ENCODE data around the gene PBX1. TPM values are rescaled to one million over a fixed set of nuclear protein-coding genes. Genes with fewer than 3 reads are reported as not detected.

Gene PBX1
- total RNA-seq, 2 donors from 2014 or later: 59.9 to 79.2 TPM

DNA sequence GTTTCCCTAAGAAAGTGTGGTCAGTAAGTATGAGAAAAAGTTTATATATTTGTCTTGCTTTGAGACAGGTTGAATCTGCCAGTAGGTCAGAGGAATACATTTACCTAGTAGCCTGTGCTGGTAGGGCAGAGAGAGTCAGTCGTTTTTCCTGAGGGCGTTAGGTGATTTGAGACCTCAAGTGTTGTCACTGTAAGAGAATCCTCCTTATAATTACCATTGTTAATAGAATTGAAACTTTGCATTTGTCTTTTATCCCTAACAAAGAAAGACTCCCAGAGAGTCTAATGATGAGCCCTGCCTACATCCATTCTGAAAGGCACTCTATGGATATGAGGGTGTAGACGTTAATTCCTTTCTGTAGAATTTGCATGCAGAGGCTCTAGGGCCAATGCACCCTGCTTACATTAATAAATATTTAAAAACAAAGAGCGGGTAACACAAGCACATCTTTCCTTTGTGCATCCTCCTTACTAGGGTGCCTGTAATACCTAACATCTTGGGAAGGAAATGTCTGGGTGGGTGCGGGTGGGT lies 16.4 kb downstream of the PBX1 start:
- Mint-ChIP-seq H3K27me3 (ENCODE audit: insufficient read depth) (no peaks in the 10 kb centered on the region), H3K9me3 (peaks cover 6% of the 10 kb centered on the region), H3K27ac (no peak overlapping the region), H3K36me3 (ENCODE audit: low read depth) (peaks cover 35% of the 10 kb centered on the region), H3K4me3 (peak overlapping the region; percentile 50), H3K4me1 (peaks cover 47% of the 10 kb centered on the region)
- H3K27me3 ChIP-seq (ENCODE audit: control insufficient read depth, insufficient read depth, low read length, poor library complexity, severe bottlenecking): no peaks in the 10 kb centered on the region
- H3K9me3 ChIP-seq (ENCODE audit: control insufficient read depth, low read length): peaks cover 9% of the 10 kb centered on the region
- H3K27ac ChIP-seq (ENCODE audit: low read depth, low read length): no peak overlapping the region
- no peak overlapping the region for H3K9ac ChIP-seq (ENCODE audit: extremely low read depth, low read length, poor library complexity, severe bottlenecking)
- WGBS, 2 experiments (ENCODE audit: insufficient coverage in 1 of 2, insufficient read length in 1 of 2): 59 to 67% methylated on average over 1 to 4 of the region's 5 CpGs
- no peak for TF ChIP-seq CTCF (conservative IDR thresholded peaks at IDR 0.05)
- DNase-seq: no peak
- peaks cover 7% of the 10 kb centered on the region for H3K4me1 ChIP-seq (ENCODE audit: control insufficient read depth, insufficient read depth, low read length)
- no peaks in the 10 kb centered on the region for H3K36me3 ChIP-seq (ENCODE audit: control insufficient read depth, insufficient read depth, low read length)
- no peak overlapping the region for H3K4me3 ChIP-seq (ENCODE audit: low read length)

- Histone ChIP-seq H3K9me3 (ENCODE audit: control insufficient read depth, low read length) (peaks cover under 1% of the 10 kb centered on the region), H3K4me3 (ENCODE audit: low read length) (no peak overlapping the region), H3K9ac (ENCODE audit: extremely low read depth, low read length, poor library complexity, severe bottlenecking) (no peak overlapping the region), H3K4me1 (ENCODE audit: control insufficient read depth, insufficient read depth, low read length) (peaks cover 7% of the 10 kb centered on the region), H3K27me3 (ENCODE audit: control insufficient read depth, insufficient read depth, low read length, poor library complexity, severe bottlenecking) (no peaks in the 10 kb centered on the region), H3K36me3 (ENCODE audit: control insufficient read depth, insufficient read depth, low read length) (no peaks in the 10 kb centered on the region), H3K27ac (ENCODE audit: low read depth, low read length) (peak overlapping the region; percentile 34)
- H3K27ac Mint-ChIP-seq: peak overlapping the region; percentile 82
- DNase-seq: peak; percentile 83
- H3K4me1 Mint-ChIP-seq: peaks cover 47% of the 10 kb centered on the region
- H3K4me3 Mint-ChIP-seq: peak overlapping the region; percentile 50
- no peaks in the 10 kb centered on the region for H3K9me3 Mint-ChIP-seq
- H3K27me3 Mint-ChIP-seq (ENCODE audit: insufficient read depth): no peaks in the 10 kb centered on the region
- TF ChIP-seq CTCF (conservative IDR thresholded peaks at IDR 0.05): peak; percentile 17
- H3K36me3 Mint-ChIP-seq (ENCODE audit: low read depth): peaks cover 28% of the 10 kb centered on the region
- 32 to 40% methylated on average over 28 to 66 of the region's 66 CpGs for WGBS, 2 experiments (ENCODE audit: insufficient coverage in 1 of 2, insufficient read length in 1 of 2)
These were observed 17.6 kb downstream of the PBX1 start for GRCh38 chr1:164576291-164577271.

- no peaks in the 10 kb centered on the region for H3K27me3 Mint-ChIP-seq (ENCODE audit: insufficient read depth)
- H3K9ac ChIP-seq (ENCODE audit: extremely low read depth, low read length, poor library complexity, severe bottlenecking): no peak overlapping the region
These were observed 18.3 kb downstream of the PBX1 start for GRCh38 chr1:164577291-164577690.

More at GRCh38 chr1:164577291-164577690, 18.3 kb downstream of the PBX1 start:
- no peaks in the 10 kb centered on the region for H3K9me3 Mint-ChIP-seq
- DNase-seq: no peak
- H3K4me3 Mint-ChIP-seq: peak overlapping the region; percentile 50
- H3K4me1 ChIP-seq (ENCODE audit: control insufficient read depth, insufficient read depth, low read length): peaks cover 7% of the 10 kb centered on the region
- 64 to 67% methylated on average over 1 to 3 of the region's 3 CpGs for WGBS, 2 experiments (ENCODE audit: insufficient coverage in 1 of 2, insufficient read length in 1 of 2)
- TF ChIP-seq CTCF (conservative IDR thresholded peaks at IDR 0.05): no peak
- H3K36me3 Mint-ChIP-seq (ENCODE audit: low read depth): peaks cover 23% of the 10 kb centered on the region
- H3K4me1 Mint-ChIP-seq: peaks cover 47% of the 10 kb centered on the region
- H3K36me3 ChIP-seq (ENCODE audit: control insufficient read depth, insufficient read depth, low read length): no peaks in the 10 kb centered on the region
- H3K4me3 ChIP-seq (ENCODE audit: low read length): no peak overlapping the region
- H3K27me3 ChIP-seq (ENCODE audit: control insufficient read depth, insufficient read depth, low read length, poor library complexity, severe bottlenecking): no peaks in the 10 kb centered on the region
- H3K27ac ChIP-seq (ENCODE audit: low read depth, low read length): no peak overlapping the region
- H3K9me3 ChIP-seq (ENCODE audit: control insufficient read depth, low read length): no peaks in the 10 kb centered on the region
- H3K27ac Mint-ChIP-seq: no peak overlapping the region

Measured in endodermal cell (in vitro differentiated cells).